Activated CD4-positive, alpha-beta T cell treated with anti-CD3 and anti-CD28 coated beads, Interleukin-2, amount 10 ng/mL, durations not matched to agents 24 days and 14 days (primary cell): ENCODE data around the gene MAP2K3. TPM values are rescaled to one million over a fixed set of nuclear protein-coding genes. Genes with fewer than 3 reads are reported as not detected.

Experiments
- DNase-seq: peaks from one replicate; pipeline ENCODE4 v3.0.0; 2022
- H3K27ac Mint-ChIP-seq: one replicate; pipeline ENCODE4 v1.8.0; 2022; ENCODE audit warnings: mild to moderate bottlenecking, mixed read lengths
- H3K27me3 Mint-ChIP-seq: one replicate; pipeline ENCODE4 v1.8.0; 2022; ENCODE audit warnings: mixed read lengths
- H3K36me3 Mint-ChIP-seq: one replicate; pipeline ENCODE4 v1.8.0; 2022; ENCODE audit warnings: low read depth, mild to moderate bottlenecking, mixed read lengths
- H3K4me1 Mint-ChIP-seq: one replicate; pipeline ENCODE4 v1.8.0; 2021; ENCODE audit warnings: mixed read lengths
- H3K4me3 Mint-ChIP-seq: one replicate; pipeline ENCODE4 v1.8.0; 2022; ENCODE audit warnings: mild to moderate bottlenecking, moderate library complexity, mixed read lengths
- H3K9me3 Mint-ChIP-seq: one replicate; pipeline ENCODE4 v1.8.0; 2021; ENCODE audit warnings: mixed read lengths
- intact Hi-C: fragments of 100-400 bp; cut with micrococcal nuclease; formaldehyde crosslinking; loops from one replicate; pipeline ENCODE4 v1.15.1; 2023
- total RNA-seq: library from RNA; stranded (reverse); gene quantifications from 2 replicates; pipeline ENCODE4 v1.2.3, GENCODE V29; 2022

MAP2K3 gene
- total RNA-seq, 1 donor from 2014 or later = 166 TPM

- no peak for DNase-seq
- Mint-ChIP-seq H3K4me3 (no peak overlapping the region), H3K4me1 (peaks cover 5% of the 10 kb centered on the region), H3K27me3 (peaks cover 14% of the 10 kb centered on the region), H3K9me3 (no peaks in the 10 kb centered on the region), H3K36me3 (no peaks in the 10 kb centered on the region), H3K27ac (no peak overlapping the region)
- intact Hi-C loops = no loop called here
These were observed 35.3 kb upstream of the MAP2K3 start for GRCh38 chr17:21249086-21249795.

GRCh38 chr17:21249920-21250703 is 34.4 kb upstream of the MAP2K3 start:
- Mint-ChIP-seq H3K27ac (no peak overlapping the region), H3K36me3 (no peaks in the 10 kb centered on the region), H3K9me3 (no peaks in the 10 kb centered on the region), H3K27me3 (peaks cover 16% of the 10 kb centered on the region), H3K4me3 (no peak overlapping the region), H3K4me1 (peaks cover 5% of the 10 kb centered on the region)
- intact Hi-C loops = no loop called here
- DNase-seq = no peak

DNA sequence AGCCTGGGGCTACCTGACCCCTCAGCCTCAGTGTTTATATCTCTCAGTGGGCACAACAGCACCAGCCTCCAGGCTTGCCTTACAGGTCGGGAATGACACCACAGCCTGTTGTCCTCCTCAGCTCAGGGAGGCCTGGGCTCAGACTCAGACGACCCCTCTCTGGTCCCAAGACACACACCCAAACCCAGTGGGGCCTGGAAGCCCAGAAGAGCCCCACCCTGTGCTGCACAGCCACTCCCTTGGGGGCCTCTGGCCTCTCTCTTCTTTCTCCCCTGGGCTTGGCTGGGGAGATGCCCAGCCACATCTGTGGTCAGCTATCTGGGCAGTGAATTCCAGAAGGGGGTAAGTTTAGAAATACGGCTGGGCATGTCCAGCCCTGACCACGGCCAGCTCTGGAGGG is 33.7 kb upstream of the MAP2K3 start:
- Mint-ChIP-seq H3K4me3 (no peak overlapping the region), H3K9me3 (no peaks in the 10 kb centered on the region), H3K27me3 (peaks cover 16% of the 10 kb centered on the region), H3K4me1 (peaks cover 5% of the 10 kb centered on the region), H3K36me3 (no peaks in the 10 kb centered on the region), H3K27ac (no peak overlapping the region)
- no peak for DNase-seq
- intact Hi-C loops = no loop called here

DNA sequence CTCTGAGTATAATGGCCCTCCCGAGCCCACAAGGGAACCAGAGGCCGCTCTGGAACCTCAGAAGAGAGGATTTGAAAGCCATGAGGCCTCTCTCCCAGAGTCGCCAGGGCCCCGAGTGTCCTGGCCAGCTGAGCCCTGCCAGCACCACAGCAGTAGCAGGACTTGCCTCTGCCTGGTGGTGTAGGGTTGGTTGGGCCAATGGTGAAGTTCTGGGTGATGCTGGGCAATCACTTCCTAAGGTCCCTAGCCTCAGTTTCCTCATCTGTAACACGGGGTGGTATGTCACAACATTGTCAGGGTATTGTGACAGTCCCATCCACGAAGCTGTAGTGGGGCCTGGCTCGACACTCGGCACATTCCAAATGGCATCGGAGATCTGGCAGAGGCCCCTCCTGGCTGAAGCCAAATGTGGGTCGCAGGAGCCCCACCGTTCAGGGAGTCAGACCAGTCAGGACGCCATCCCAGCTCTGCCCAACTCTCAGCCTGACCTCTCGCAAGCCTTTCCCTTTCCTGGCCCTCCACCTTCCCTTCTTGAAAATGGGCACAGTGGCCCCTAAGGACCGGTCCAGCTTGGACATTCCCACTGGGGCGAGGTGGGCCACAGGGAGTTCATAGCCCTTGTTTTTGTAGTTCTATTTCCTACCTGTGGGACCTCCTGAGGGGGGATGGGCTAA is 33.0 kb upstream of the MAP2K3 start:
- peaks cover 16% of the 10 kb centered on the region for H3K27me3 Mint-ChIP-seq
- H3K27ac Mint-ChIP-seq = no peak overlapping the region
- H3K36me3 Mint-ChIP-seq = no peaks in the 10 kb centered on the region
- no peak for DNase-seq
- no peaks in the 10 kb centered on the region for H3K9me3 Mint-ChIP-seq
- intact Hi-C loops = loop anchor here (2.0 kb wide), 2 partner anchors 23 to 37 kb away; partner anchors contain the start of gene TMEM11
- H3K4me1 Mint-ChIP-seq = peaks cover 5% of the 10 kb centered on the region
- H3K4me3 Mint-ChIP-seq = no peak overlapping the region

- Mint-ChIP-seq H3K4me1 (peaks cover 5% of the 10 kb centered on the region), H3K27ac (peak overlapping the region; percentile 65), H3K27me3 (peaks cover 16% of the 10 kb centered on the region), H3K36me3 (no peaks in the 10 kb centered on the region), H3K4me3 (peak overlapping the region; percentile 78), H3K9me3 (no peaks in the 10 kb centered on the region)
- intact Hi-C loops = loop anchor here (2.0 kb wide), 2 partner anchors 22 to 38 kb away; partner anchors contain the start of gene TMEM11
- no peak for DNase-seq
These were observed 32.2 kb upstream of the MAP2K3 start for GRCh38 chr17:21252289-21252795.

GRCh38 chr17:21252796-21253645 is 31.5 kb upstream of the MAP2K3 start, which contains the start of gene NATD1:
TSS of gene NATD1 (minus strand) at chr17:21253410. CDS start at chr17:21253264, 146 bp downstream.
- H3K4me3 Mint-ChIP-seq = peak within 1 kb of the TSS; percentile 83
- no peaks in the 10 kb centered on the region for H3K36me3 Mint-ChIP-seq
- DNase-seq = peak; percentile 92
- intact Hi-C loops = loop anchor here (1.0 to 2.0 kb wide), 3 partner anchors 22 to 38 kb away; partner anchors contain the start of gene TMEM11
- peaks cover 22% of the 10 kb centered on the region for H3K27me3 Mint-ChIP-seq
- H3K4me1 Mint-ChIP-seq = peaks cover 11% of the 10 kb centered on the region
- peak within 1 kb of the TSS; percentile 65 for H3K27ac Mint-ChIP-seq
- no peaks in the 10 kb centered on the region for H3K9me3 Mint-ChIP-seq

- intact Hi-C loops = loop anchor here (1.0 to 2.0 kb wide), 3 partner anchors 21 to 39 kb away; partner anchors contain the start of gene TMEM11
- peak overlapping the region; percentile 83 for H3K4me3 Mint-ChIP-seq
- no peak overlapping the region for H3K27ac Mint-ChIP-seq
- no peaks in the 10 kb centered on the region for H3K36me3 Mint-ChIP-seq
- no peaks in the 10 kb centered on the region for H3K9me3 Mint-ChIP-seq
- peaks cover 22% of the 10 kb centered on the region for H3K27me3 Mint-ChIP-seq
- DNase-seq = no peak
- H3K4me1 Mint-ChIP-seq = peaks cover 16% of the 10 kb centered on the region
These were observed 30.7 kb upstream of the MAP2K3 start for GRCh38 chr17:21253646-21254441.

DNA sequence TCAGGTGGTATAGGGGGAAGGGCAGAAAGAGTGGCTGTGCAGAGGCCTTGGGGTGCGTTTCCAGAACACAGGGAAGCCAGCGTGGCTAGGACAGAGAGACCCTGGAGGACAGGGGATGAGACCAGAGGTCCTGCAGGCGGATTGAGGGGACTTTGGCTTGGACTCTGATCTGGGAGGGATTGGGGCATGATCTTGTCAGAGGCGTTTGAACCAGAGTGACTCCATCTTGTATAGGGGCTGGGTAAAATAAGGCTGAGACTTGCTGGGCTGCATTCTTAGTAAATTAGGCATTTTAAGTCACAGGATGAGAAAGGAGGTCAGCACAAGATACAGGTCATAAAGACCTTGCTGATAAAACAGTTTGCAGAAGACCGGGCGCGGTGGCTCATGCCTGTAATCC is 25.9 kb upstream of the MAP2K3 start:
- intact Hi-C loops = no loop called here
- Mint-ChIP-seq H3K9me3 (no peaks in the 10 kb centered on the region), H3K27me3 (peaks cover 8% of the 10 kb centered on the region), H3K27ac (no peak overlapping the region), H3K36me3 (no peaks in the 10 kb centered on the region), H3K4me1 (peaks cover 15% of the 10 kb centered on the region), H3K4me3 (no peak overlapping the region)
- no peak for DNase-seq

DNA sequence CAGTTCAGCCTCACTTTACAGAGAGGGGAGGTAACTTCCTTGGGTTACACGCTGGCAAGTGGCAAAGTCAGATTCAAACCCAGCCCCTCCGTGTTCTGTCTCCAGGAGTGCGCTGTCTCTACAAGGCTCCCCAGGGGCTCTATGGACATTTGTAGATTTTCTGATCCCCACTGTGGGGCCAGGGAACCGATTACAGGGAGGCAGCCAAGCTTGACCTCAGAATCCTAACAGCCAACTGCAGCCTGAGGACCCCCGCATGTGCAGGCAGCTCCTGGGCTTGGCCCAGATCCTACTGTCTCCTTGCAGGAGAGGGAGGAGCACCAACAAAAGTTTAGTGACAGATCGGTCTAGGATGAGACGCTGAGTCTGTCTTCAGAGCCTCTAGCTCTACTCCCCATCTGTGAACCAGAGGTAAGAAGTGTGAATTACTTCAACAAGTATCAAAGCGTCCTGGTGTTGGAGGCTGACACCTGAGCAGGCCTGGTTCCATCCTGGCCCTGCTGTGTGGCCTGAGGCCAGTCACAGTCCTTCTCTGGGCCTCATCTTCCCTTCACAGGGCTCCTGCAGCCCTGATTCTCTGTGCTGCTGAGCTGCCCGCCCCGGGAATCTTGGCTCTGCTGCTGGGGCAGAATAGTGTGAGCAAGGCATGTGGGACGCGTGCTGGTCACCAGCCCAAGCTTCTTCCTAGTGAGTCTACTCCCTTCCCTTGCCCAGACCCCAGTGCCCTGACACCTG is 22.1 kb upstream of the MAP2K3 start:
- DNase-seq = no peak
- Mint-ChIP-seq H3K27ac (no peak overlapping the region), H3K4me1 (peaks cover 16% of the 10 kb centered on the region), H3K9me3 (no peaks in the 10 kb centered on the region), H3K36me3 (no peaks in the 10 kb centered on the region), H3K4me3 (no peak overlapping the region), H3K27me3 (peaks cover 5% of the 10 kb centered on the region)
- intact Hi-C loops = no loop called here

DNA sequence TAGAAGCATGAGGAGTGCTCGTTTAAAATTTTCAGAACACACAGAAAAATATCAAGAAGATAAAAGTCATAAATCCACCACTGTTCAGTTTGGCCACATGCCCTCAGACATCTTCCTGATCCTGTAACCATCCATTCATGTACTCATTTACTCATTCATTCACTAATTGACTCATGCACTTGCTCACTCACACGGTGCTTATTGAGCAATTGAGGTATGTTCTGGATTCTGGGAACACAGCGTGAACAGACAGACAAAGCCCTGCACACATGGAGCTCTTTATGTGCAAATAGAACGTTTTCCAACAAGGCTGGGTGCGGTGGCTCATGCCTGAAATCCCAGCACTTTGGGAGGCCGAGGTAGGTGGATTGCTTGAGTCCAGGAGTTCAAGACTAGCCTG is 21.1 kb upstream of the MAP2K3 start:
- no peak for DNase-seq
- H3K4me3 Mint-ChIP-seq = no peak overlapping the region
- intact Hi-C loops = no loop called here
- H3K27ac Mint-ChIP-seq = no peak overlapping the region
- H3K36me3 Mint-ChIP-seq = no peaks in the 10 kb centered on the region
- H3K9me3 Mint-ChIP-seq = no peaks in the 10 kb centered on the region
- no peaks in the 10 kb centered on the region for H3K27me3 Mint-ChIP-seq
- H3K4me1 Mint-ChIP-seq = peaks cover 15% of the 10 kb centered on the region

DNA sequence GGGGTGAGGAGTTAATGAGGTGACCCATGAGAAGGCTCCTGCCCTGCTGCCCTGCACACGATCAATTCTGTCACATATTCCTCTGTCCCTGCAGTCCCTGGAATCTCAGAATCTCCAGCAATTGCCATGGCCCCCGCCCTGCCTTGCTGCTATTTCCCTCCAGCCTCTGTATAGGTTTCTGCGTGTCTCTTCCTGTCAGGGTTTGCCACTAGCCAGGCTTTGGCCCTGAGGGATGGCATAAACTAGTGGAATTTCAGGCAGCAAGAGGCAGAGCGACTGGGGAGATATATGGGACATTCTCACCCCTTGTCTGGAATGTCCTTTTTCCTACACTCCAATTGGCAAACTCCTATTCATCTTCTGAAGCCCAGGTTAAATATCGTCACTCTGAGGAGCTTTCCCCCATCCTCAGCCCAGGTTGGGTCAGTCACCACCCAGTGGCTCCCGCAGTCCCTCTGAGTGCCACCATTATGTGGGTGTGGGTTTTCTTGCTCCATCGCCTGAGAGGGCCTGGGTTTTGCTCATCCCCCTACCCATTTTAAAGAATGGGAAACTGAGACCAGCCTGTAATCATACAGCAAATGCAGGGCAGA is 15.8 kb upstream of the MAP2K3 start:
- H3K27me3 Mint-ChIP-seq = no peaks in the 10 kb centered on the region
- peak overlapping the region; percentile 14 for H3K4me3 Mint-ChIP-seq

GRCh38 chr17:21269394-21269793 is 15.1 kb upstream of the MAP2K3 start:
- no peak for DNase-seq
- Mint-ChIP-seq H3K27ac (no peak overlapping the region), H3K4me1 (peaks cover 16% of the 10 kb centered on the region), H3K36me3 (no peaks in the 10 kb centered on the region), H3K27me3 (no peaks in the 10 kb centered on the region), H3K4me3 (no peak overlapping the region), H3K9me3 (no peaks in the 10 kb centered on the region)
- intact Hi-C loops = no loop called here

More for the DNA sequence above, 15.8 kb upstream of the MAP2K3 start:
- no peak for DNase-seq
- peak overlapping the region; percentile 69 for H3K27ac Mint-ChIP-seq
- no peaks in the 10 kb centered on the region for H3K9me3 Mint-ChIP-seq
- no peaks in the 10 kb centered on the region for H3K36me3 Mint-ChIP-seq
- H3K4me1 Mint-ChIP-seq = peaks cover 16% of the 10 kb centered on the region
- intact Hi-C loops = no loop called here
